Suprapubic skin (tissue), 4 donors: ENCODE data around the gene TJP3. TPM values are rescaled to one million over a fixed set of nuclear protein-coding genes. Genes with fewer than 3 reads are reported as not detected.

ENCODE experiments used
- DNase-seq, 2 donors: peaks; one replicate each; pipeline ENCODE4 v3.0.0-alpha.2; 2019; ENCODE audit warnings: low spot score in 2 of 2
- H3K27ac ChIP-seq: fragments of 200-600 bp; sonication (generic); one replicate; pipeline ENCODE4 v1.5.1; 2019
- H3K27me3 ChIP-seq: fragments of 200-600 bp; sonication (generic); one replicate; pipeline ENCODE4 v1.5.1; 2019
- H3K36me3 ChIP-seq: fragments of 200-600 bp; sonication (generic); one replicate; pipeline ENCODE4 v1.5.1; 2019
- H3K4me1 ChIP-seq: fragments of 200-600 bp; sonication (generic); one replicate; pipeline ENCODE4 v1.5.1; 2019
- H3K4me3 ChIP-seq: fragments of 200-600 bp; sonication (generic); one replicate; pipeline ENCODE4 v1.5.1; 2019; ENCODE audit warnings: mild to moderate bottlenecking
- H3K9me3 ChIP-seq: fragments of 200-600 bp; sonication (generic); one replicate; pipeline ENCODE4 v1.5.1; 2019
- CTCF ChIP-seq, 2 donors: fragments of 200-600 bp in 1 of 2; fragments of 450-650 bp in 1 of 2; sonication (generic) in 1 of 2; IDR thresholded peaks; one replicate each; pipeline ENCODE4 v1.5.1; 2016 to 2019; ENCODE audit warnings: antibody characterized with exemption in 2 of 2, mild to moderate bottlenecking in 1 of 2, moderate library complexity in 1 of 2
- EP300 ChIP-seq: sonication (generic); formaldehyde crosslinking; IDR thresholded peaks from one replicate; pipeline ENCODE4 v1.6.1; 2017; ENCODE audit warnings: antibody characterized with exemption
- POLR2A ChIP-seq, 2 donors: fragments of 450-650 bp; IDR thresholded peaks; one replicate each; pipeline ENCODE4 v1.6.1; 2017; ENCODE audit warnings: antibody characterized with exemption in 2 of 2, mild to moderate bottlenecking in 2 of 2, moderate library complexity in 2 of 2
- POLR2AphosphoS5 ChIP-seq, 3 donors: sonication (generic); formaldehyde crosslinking; IDR thresholded peaks; one replicate each; pipeline ENCODE4 v1.6.1; 2017; ENCODE audit warnings: antibody characterized with exemption in 3 of 3
- WGBS: methylation state at CpG from one replicate; pipeline ENCODE4 v1.1.5; 2018; 5-methylcytosine and 5-hydroxymethylcytosine counted together
- total RNA-seq, 4 donors: library from RNA; depleted of rRNA; stranded (reverse); fragments of >200 nt; gene quantifications; one replicate each; pipeline ENCODE4 v1.1.0, GENCODE V29; 2016

Gene TJP3
- total RNA-seq, 4 donors from 2014 or later: 11.4 to 28.1 (median 20.1) TPM

DNA sequence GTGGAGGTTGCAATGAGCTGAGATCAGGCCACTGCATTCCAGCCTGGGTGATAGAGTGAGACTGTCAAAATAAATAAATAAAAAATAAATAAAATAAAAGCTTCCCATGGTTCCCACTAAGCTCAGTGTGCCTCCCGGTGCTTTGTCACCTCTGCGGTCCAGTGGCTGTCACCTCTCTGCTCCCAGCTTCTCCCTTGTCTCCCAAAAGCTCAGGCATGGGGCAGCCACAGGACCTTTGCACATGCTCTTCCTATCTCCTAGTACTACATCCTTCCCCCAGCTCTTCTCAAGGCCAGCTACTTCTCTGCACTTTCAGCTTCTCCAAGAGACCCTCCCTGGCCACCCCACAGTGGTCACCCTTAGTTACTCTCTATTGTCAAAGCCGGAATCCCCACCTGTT, 85.6 kb downstream of the TJP3 start:
- Histone ChIP-seq H3K9me3 (peaks cover 9% of the 10 kb centered on the region), H3K4me3 (no peak overlapping the region), H3K4me1 (no peaks in the 10 kb centered on the region), H3K36me3 (no peaks in the 10 kb centered on the region), H3K27ac (no peak overlapping the region), H3K27me3 (peaks cover 4% of the 10 kb centered on the region)
- DNase-seq: no peak
- WGBS: 92% methylated on average over 3 of the region's 3 CpGs
- TF ChIP-seq POLR2A (IDR thresholded peaks at IDR 0.05) (no peak), EP300 (no peak), POLR2AphosphoS5 (IDR thresholded peaks at IDR 0.05) (no peak), CTCF (IDR thresholded peaks at IDR 0.05) (no peak)

- peaks cover 4% of the 10 kb centered on the region for H3K9me3 ChIP-seq
- 87% methylated on average over 2 of the region's 2 CpGs for WGBS
- no peak for DNase-seq
- peaks cover 8% of the 10 kb centered on the region for H3K4me1 ChIP-seq
- H3K27ac ChIP-seq: no peak overlapping the region
- H3K36me3 ChIP-seq: no peaks in the 10 kb centered on the region
- no peak for TF ChIP-seq POLR2A (IDR thresholded peaks at IDR 0.05)
- TF ChIP-seq CTCF (IDR thresholded peaks at IDR 0.05): no peak
- no peak for TF ChIP-seq EP300
- no peak for TF ChIP-seq POLR2AphosphoS5 (IDR thresholded peaks at IDR 0.05)
- H3K27me3 ChIP-seq: peaks cover 23% of the 10 kb centered on the region
- no peak overlapping the region for H3K4me3 ChIP-seq
Observed at GRCh38 chr19:3796358-3796757, 88.2 kb downstream of the TJP3 start.

GRCh38 chr19:3798137-3798536, 90.0 kb downstream of the TJP3 start:
- Histone ChIP-seq H3K9me3 (peaks cover 4% of the 10 kb centered on the region), H3K27ac (no peak overlapping the region), H3K4me3 (no peak overlapping the region), H3K36me3 (no peaks in the 10 kb centered on the region), H3K4me1 (peaks cover 14% of the 10 kb centered on the region), H3K27me3 (peaks cover 37% of the 10 kb centered on the region)
- DNase-seq: no peak
- TF ChIP-seq CTCF (IDR thresholded peaks at IDR 0.05) (no peak), POLR2AphosphoS5 (IDR thresholded peaks at IDR 0.05) (no peak), POLR2A (IDR thresholded peaks at IDR 0.05) (no peak), EP300 (no peak)
- 56% methylated on average over 6 of the region's 6 CpGs for WGBS

Other genes starting within 250 kb of the TJP3 start
- gene SMIM24, start 227.9 kb upstream of the TJP3 start, total RNA-seq: 1 to 10 TPM in 1 of 4 donors, not detected in 3; 2.1 TPM
- not detected for gene SMIM44, start 224.9 kb upstream of the TJP3 start, total RNA-seq
- gene DOHH, start 207.7 kb upstream of the TJP3 start, total RNA-seq: 10 to 100 TPM; 10.9 to 21.7 (median 17.9) TPM
- 10 to 100 TPM; 45.1 to 51.1 (median 47.9) TPM for gene FZR1, start 202.1 kb upstream of the TJP3 start, total RNA-seq
- gene TEKTIP1, start 169.2 kb upstream of the TJP3 start, total RNA-seq: 1 to 10 TPM in 2 of 4 donors, not detected in 2; 2.4 to 5.2 TPM
- 100 to 1,000 TPM in 2 of 4 donors, 10 to 100 TPM in 2; 60.4 to 206 (median 119) TPM for gene MFSD12, start 150.8 kb upstream of the TJP3 start, total RNA-seq
- gene HMG20B, start 135.4 kb upstream of the TJP3 start, total RNA-seq: 100 to 1,000 TPM in 3 of 4 donors, 10 to 100 TPM in 1; 87.9 to 135 (median 118) TPM
- gene GIPC3, start 122.9 kb upstream of the TJP3 start, total RNA-seq: under 1 TPM; 0.19 to 0.89 (median 0.37) TPM
- gene TBXA2R, start 101.5 kb upstream of the TJP3 start, total RNA-seq: under 1 TPM; 0.32 to 0.85 (median 0.41) TPM
- 10 to 100 TPM; 22.6 to 29.9 (median 27.9) TPM for gene CACTIN, start 81.6 kb upstream of the TJP3 start, total RNA-seq
- 10 to 100 TPM; 16.5 to 25.7 (median 20.8) TPM for gene PIP5K1C, start 7.9 kb upstream of the TJP3 start, total RNA-seq
- 10 to 100 TPM; 19.8 to 55.0 (median 25.8) TPM for gene APBA3, start 53.3 kb downstream of the TJP3 start, total RNA-seq
- 10 to 100 TPM; 41.5 to 92.6 (median 63.7) TPM for gene MRPL54, start 54.3 kb downstream of the TJP3 start, total RNA-seq
- not detected for gene RAX2, start 63.8 kb downstream of the TJP3 start, total RNA-seq
- gene MATK, start 78.0 kb downstream of the TJP3 start, total RNA-seq: 1 to 10 TPM in 3 of 4 donors, under 1 TPM in 1; 0.57 to 5.4 (median 2.0) TPM
- 1 to 10 TPM in 2 of 4 donors, not detected in 2; 2.5 to 4.8 TPM for gene ZFR2, start 160.7 kb downstream of the TJP3 start, total RNA-seq
- not detected for gene ATCAY, start 172.3 kb downstream of the TJP3 start, total RNA-seq
- gene NMRK2, start 224.7 kb downstream of the TJP3 start, total RNA-seq: not detected